AG04450 (cell line): ENCODE measurements around the gene ACADM. TPM values are rescaled to one million over a fixed set of nuclear protein-coding genes. Genes with fewer than 3 reads are reported as not detected.

Source experiments
- CTCF ChIA-PET: fragments of 300-600, 350-600 bp; formaldehyde crosslinking; extraction: SDS; loops from one replicate; lab custom pipeline; 2022; ENCODE audit warnings: antibody characterized with exemption, inconsistent platforms; lab: Charles Lee
- POLR2A ChIA-PET: fragments of 350-600 bp; formaldehyde crosslinking; extraction: SDS; loops from one replicate; lab custom pipeline; 2021; ENCODE audit warnings: antibody characterized with exemption, inconsistent platforms; lab: Yijun Ruan, JAX
- DNase-seq: peaks from one replicate; pipeline ENCODE4 v3.0.0-alpha.2; 2011; ENCODE audit warnings: low read depth, low spot score
- H3K27ac ChIP-seq: one replicate; pipeline ENCODE4 v1.5.1; 2012; ENCODE audit warnings: low read depth, low read length, control low read depth
- H3K27me3 ChIP-seq: one replicate; pipeline ENCODE4 v1.6.0; 2012; ENCODE audit warnings: low read length; ENCODE audit not compliant: control insufficient read depth, insufficient read depth
- H3K4me3 ChIP-seq: 2 replicates; pipeline ENCODE4 v1.5.1; 2011; ENCODE audit warnings: mild to moderate bottlenecking, low read depth, low read length, control low read depth
- H3K9me3 ChIP-seq: 2 replicates; pipeline ENCODE4 v1.5.1; 2012; ENCODE audit warnings: low read length; ENCODE audit not compliant: control insufficient read depth, insufficient read depth
- CTCF ChIP-seq: IDR thresholded peaks from 2 replicates; pipeline ENCODE4 v1.5.1; 2011; ENCODE audit warnings: low read depth, low read length, control low read depth, inconsistent platforms
- polyA plus RNA-seq: library from polyadenylated mRNA; depleted of rRNA; stranded (reverse); fragments of >200 nt; gene quantifications from 2 replicates; pipeline ENCODE4 v1.2.3, GENCODE V29; 2011

ACADM gene
- polyA plus RNA-seq, 1 experiment = 43.2 TPM

DNA sequence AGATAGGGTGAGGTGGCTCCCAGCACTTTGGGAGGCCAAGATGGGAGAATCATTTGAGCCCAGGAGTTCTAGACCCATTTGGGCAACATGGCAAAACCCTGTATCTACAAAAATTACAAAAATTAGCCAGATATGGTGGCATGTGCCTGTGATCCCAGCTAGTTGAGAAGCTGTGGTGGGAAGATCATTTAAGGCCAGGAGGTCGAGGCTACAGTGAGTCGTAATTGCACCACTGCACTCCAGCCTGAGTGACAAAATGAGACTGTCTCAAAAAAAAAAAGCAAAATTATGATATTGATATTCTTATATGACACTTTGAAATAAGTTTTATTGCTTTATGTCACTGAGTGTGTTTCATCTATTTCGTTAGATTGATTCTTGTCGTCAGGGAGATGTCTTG, 7.4 kb downstream of the ACADM start:
- no peak for DNase-seq
- ChIA-PET POLR2A (no interaction called here), CTCF (no interaction called here)
- no peak overlapping the region for H3K4me3 ChIP-seq
- H3K27ac ChIP-seq = no peak overlapping the region
- no peak for TF ChIP-seq CTCF
- H3K27me3 ChIP-seq = no peaks in the 10 kb centered on the region
- no peaks in the 10 kb centered on the region for H3K9me3 ChIP-seq

DNA sequence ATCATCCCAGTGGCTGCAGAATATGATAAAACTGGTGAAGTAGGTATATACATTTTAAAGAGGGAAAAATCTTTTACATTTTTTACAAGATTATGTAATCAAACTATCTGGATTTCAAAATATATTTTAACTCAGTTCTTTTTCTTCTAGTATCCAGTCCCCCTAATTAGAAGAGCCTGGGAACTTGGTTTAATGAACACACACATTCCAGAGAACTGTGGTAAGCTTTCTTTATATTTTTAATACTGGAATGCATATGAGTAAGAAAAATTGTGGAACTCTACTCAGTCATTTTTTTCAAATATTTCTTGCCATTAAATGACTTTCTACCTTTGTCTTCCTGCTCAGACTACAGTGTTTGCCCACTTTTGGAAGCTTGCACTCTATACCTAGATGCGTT, 8.2 kb downstream of the ACADM start:
- Histone ChIP-seq H3K27me3 (no peaks in the 10 kb centered on the region), H3K4me3 (no peak overlapping the region), H3K9me3 (no peaks in the 10 kb centered on the region), H3K27ac (no peak overlapping the region)
- no peak for TF ChIP-seq CTCF
- no peak for DNase-seq
- ChIA-PET POLR2A (no interaction called here), CTCF (no interaction called here)

DNA sequence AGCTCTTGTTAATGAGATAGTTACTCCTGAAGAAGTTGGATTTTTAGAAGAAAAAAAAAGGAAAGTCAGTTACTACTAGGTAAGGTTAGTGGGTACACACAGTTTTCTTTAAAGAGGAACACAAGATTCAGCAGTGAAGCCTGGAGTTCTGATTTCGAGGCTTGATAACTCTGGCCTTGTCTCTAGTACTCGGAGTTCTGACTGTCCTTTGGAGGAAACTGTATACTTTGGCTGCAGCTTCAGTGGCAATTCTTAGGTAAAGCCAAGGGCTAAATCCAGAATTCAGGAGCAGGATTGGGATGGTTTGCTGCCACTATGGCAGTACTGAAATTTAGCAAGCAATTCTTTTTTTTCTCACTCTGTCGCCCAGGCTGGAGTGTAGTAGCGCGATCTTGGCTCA, 9.2 kb downstream of the ACADM start:
- CTCF ChIA-PET = no interaction called here
- DNase-seq = no peak

DNA sequence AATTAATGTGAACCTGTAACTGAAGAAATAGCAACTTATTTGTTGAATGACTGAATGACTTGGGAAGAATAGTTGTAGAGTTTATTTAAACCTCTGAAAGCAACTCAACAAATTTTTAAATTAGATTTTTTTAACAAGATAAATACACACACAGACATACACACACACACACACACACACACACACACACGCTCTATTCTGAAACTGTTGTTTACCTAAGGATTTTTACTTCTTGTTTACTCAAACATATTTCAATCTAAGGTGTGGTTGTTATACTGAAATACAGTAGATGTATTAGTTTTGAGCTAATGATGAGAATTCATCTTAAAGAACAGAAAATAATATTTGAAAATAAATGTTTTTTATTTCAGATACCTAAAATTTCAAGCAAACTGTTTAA, 11.5 kb downstream of the ACADM start:
- no peak for TF ChIP-seq CTCF
- H3K27ac ChIP-seq = no peak overlapping the region
- no peaks in the 10 kb centered on the region for H3K9me3 ChIP-seq
- no peaks in the 10 kb centered on the region for H3K27me3 ChIP-seq
- ChIA-PET CTCF (interaction anchor here (0.6 kb wide), 1 partner anchor 14 kb away, joined by 3 read pairs; no protein-coding TSS in a partner anchor), POLR2A (no interaction called here)
- DNase-seq = no peak
- no peak overlapping the region for H3K4me3 ChIP-seq

More for the DNA sequence above, 9.2 kb downstream of the ACADM start:
- H3K4me3 ChIP-seq = no peak overlapping the region
- H3K9me3 ChIP-seq = no peaks in the 10 kb centered on the region
- H3K27me3 ChIP-seq = no peaks in the 10 kb centered on the region
- H3K27ac ChIP-seq = no peak overlapping the region
- POLR2A ChIA-PET = no interaction called here
- TF ChIP-seq CTCF = no peak

DNA sequence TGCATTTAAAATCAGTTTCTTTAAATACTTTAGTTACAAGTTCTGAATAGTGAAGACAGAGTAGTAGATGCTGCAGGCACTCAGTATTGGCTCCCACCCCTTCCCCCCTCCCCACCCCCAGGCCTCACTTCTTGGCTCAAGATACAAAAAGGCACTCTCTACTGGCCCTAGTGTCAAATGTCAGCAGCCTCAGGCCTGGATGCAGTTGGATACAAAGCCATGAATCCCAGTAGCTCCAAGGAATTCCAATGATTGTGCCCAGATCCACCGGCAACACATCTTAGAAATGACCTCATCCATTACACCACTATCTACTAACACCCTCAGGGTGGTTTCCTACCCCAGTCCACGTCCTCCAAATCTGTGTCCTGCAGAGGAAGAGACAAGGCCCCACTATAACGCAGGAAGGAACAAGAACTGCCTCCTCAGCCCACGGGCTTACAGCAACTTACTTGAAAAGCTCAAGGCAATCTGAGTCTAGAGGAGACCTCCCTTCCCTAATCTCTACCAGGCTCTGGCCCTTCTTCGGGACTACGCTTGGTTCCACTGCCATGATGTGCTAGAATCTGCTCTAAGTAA, 17.6 kb downstream of the ACADM start:
- Histone ChIP-seq H3K4me3 (no peak overlapping the region), H3K9me3 (no peaks in the 10 kb centered on the region), H3K27me3 (no peaks in the 10 kb centered on the region), H3K27ac (no peak overlapping the region)
- CTCF ChIA-PET = no interaction called here
- no peak for DNase-seq
- POLR2A ChIA-PET = no interaction called here
- TF ChIP-seq CTCF = no peak
